ENCODE measurements around the gene DLGAP3. TPM values are rescaled to one million over a fixed set of nuclear protein-coding genes. Genes with fewer than 3 reads are reported as not detected.

Gene DLGAP3
- total and polyA plus RNA-seq, 9 donors: 0.05 to 0.62 (median 0.18) TPM

GRCh38 chr1:34924759-34925555 is 4.5 kb downstream of the DLGAP3 start:
- Histone ChIP-seq H3K27me3 (peaks cover 2% of the 10 kb centered on the region), H3K9me3 (no peaks in the 10 kb centered on the region), H3K27ac (no peak overlapping the region), H3K36me3 (no peaks in the 10 kb centered on the region), H3K4me1 (ENCODE audit: insufficient read depth) (peaks cover 6% of the 10 kb centered on the region), H3K4me3 (no peak overlapping the region)
- 1 to 5% (median 1%) methylated on average over 16 of the region's 16 CpGs for WGBS, 3 donors
- peak; percentile 48 to 83 (median 76) for DNase-seq
- intact Hi-C loops (cut with DNase I): no loop called here
- no peak for TF ChIP-seq EP300 (IDR thresholded peaks at IDR 0.05)
- TF ChIP-seq CTCF (IDR thresholded peaks at IDR 0.05): no peak
- TF ChIP-seq POLR2A (IDR thresholded peaks at IDR 0.05): no peak

GRCh38 chr1:34923490-34923889 is 6.0 kb downstream of the DLGAP3 start:
- Histone ChIP-seq H3K27ac (no peak overlapping the region), H3K4me1 (ENCODE audit: insufficient read depth) (no peaks in the 10 kb centered on the region), H3K27me3 (no peaks in the 10 kb centered on the region), H3K36me3 (no peaks in the 10 kb centered on the region), H3K4me3 (no peak overlapping the region), H3K9me3 (no peaks in the 10 kb centered on the region)
- no peak for DNase-seq
- intact Hi-C loops (cut with DNase I): no loop called here
- no peak for TF ChIP-seq EP300 (IDR thresholded peaks at IDR 0.05)
- TF ChIP-seq CTCF (IDR thresholded peaks at IDR 0.05): no peak
- no peak for TF ChIP-seq POLR2A (IDR thresholded peaks at IDR 0.05)

GRCh38 chr1:34918977-34919561 is 10.4 kb downstream of the DLGAP3 start:
- Histone ChIP-seq H3K4me3 (no peak overlapping the region), H3K27ac (no peak overlapping the region), H3K27me3 (no peaks in the 10 kb centered on the region), H3K4me1 (ENCODE audit: insufficient read depth) (no peaks in the 10 kb centered on the region), H3K36me3 (no peaks in the 10 kb centered on the region), H3K9me3 (no peaks in the 10 kb centered on the region)
- WGBS, 3 donors: 10% methylated on average over 14 of the region's 14 CpGs
- TF ChIP-seq POLR2A (IDR thresholded peaks at IDR 0.05) (no peak), EP300 (IDR thresholded peaks at IDR 0.05) (no peak), CTCF (IDR thresholded peaks at IDR 0.05) (no peak)
- DNase-seq: no peak
- intact Hi-C loops (cut with DNase I): no loop called here

- Histone ChIP-seq H3K4me3 (no peak overlapping the region), H3K4me1 (ENCODE audit: insufficient read depth) (no peaks in the 10 kb centered on the region), H3K27me3 (no peaks in the 10 kb centered on the region), H3K27ac (no peak overlapping the region), H3K36me3 (no peaks in the 10 kb centered on the region), H3K9me3 (no peaks in the 10 kb centered on the region)
- no peak for TF ChIP-seq EP300 (IDR thresholded peaks at IDR 0.05)
- TF ChIP-seq POLR2A (IDR thresholded peaks at IDR 0.05): no peak
- no peak for TF ChIP-seq CTCF (IDR thresholded peaks at IDR 0.05)
- intact Hi-C loops (cut with DNase I): no loop called here
- no peak for DNase-seq
- WGBS, 3 donors: 14 to 17% (median 17%) methylated on average over 11 of the region's 11 CpGs
These were observed 11.0 kb downstream of the DLGAP3 start for GRCh38 chr1:34918386-34918976.

All from ovary (tissue), 9 donors.